BLaER1 (cell line): ENCODE data around the gene SLCO4A1.

ENCODE experiments used
- H3K27ac ChIP-seq: shearing (Covaris generic); formaldehyde crosslinking; 2 replicates; pipeline ENCODE4 v1.8.1; 2022
- H3K27me3 ChIP-seq: shearing (Covaris generic); formaldehyde crosslinking; 2 replicates; pipeline ENCODE4 v1.8.1; 2022
- H3K36me3 ChIP-seq: shearing (Covaris generic); formaldehyde crosslinking; 2 replicates; pipeline ENCODE4 v1.8.1; 2022
- H3K4me1 ChIP-seq: shearing (Covaris generic); formaldehyde crosslinking; 2 replicates; pipeline ENCODE4 v1.8.1; 2022
- H3K4me2 ChIP-seq: shearing (Covaris generic); formaldehyde crosslinking; 2 replicates; pipeline ENCODE4 v1.8.1; 2022
- H3K4me3 ChIP-seq: shearing (Covaris generic); formaldehyde crosslinking; 2 replicates; pipeline ENCODE4 v1.8.1; 2022
- H3K9ac ChIP-seq: shearing (Covaris generic); formaldehyde crosslinking; 2 replicates; pipeline ENCODE4 v1.8.1; 2022
- H3K9me3 ChIP-seq: shearing (Covaris generic); formaldehyde crosslinking; 2 replicates; pipeline ENCODE4 v1.8.1; 2022
- H4K20me1 ChIP-seq: shearing (Covaris generic); formaldehyde crosslinking; 2 replicates; pipeline ENCODE4 v1.8.1; 2022
- Cebpa-rat ChIP-seq: shearing (Covaris generic); IDR thresholded peaks from 2 replicates; pipeline ENCODE4 v1.8.1; 2022

SLCO4A1 gene

GRCh38 chr20:62606016-62606415, 36.3 kb upstream of the SLCO4A1 start:
- no peaks in the 10 kb centered on the region for H3K36me3 ChIP-seq
- no peak for TF ChIP-seq Cebpa-rat
- H3K9ac ChIP-seq: peak overlapping the region; percentile 51; the same call in 1 of the 2 replicates
- no peaks in the 10 kb centered on the region for H3K27me3 ChIP-seq
- peak overlapping the region; percentile 99 for H3K4me2 ChIP-seq
- no peaks in the 10 kb centered on the region for H4K20me1 ChIP-seq
- peak overlapping the region; percentile 77 for H3K27ac ChIP-seq
- H3K4me1 ChIP-seq: peaks cover 88% of the 10 kb centered on the region
- H3K9me3 ChIP-seq: peaks cover 5% of the 10 kb centered on the region
- H3K4me3 ChIP-seq: no peak overlapping the region

- Histone ChIP-seq H3K4me3 (peak overlapping the region; percentile 35), H4K20me1 (no peaks in the 10 kb centered on the region), H3K9me3 (peaks cover 5% of the 10 kb centered on the region), H3K27ac (peak overlapping the region; percentile 77), H3K36me3 (no peaks in the 10 kb centered on the region), H3K9ac (peak overlapping the region; percentile 51), H3K4me1 (peaks cover 82% of the 10 kb centered on the region), H3K4me2 (peak overlapping the region; percentile 99), H3K27me3 (no peaks in the 10 kb centered on the region)
- TF ChIP-seq Cebpa-rat: no peak
These were observed 35.6 kb upstream of the SLCO4A1 start for GRCh38 chr20:62606551-62607201.

GRCh38 chr20:62607366-62608217, 34.7 kb upstream of the SLCO4A1 start:
- Histone ChIP-seq H3K27ac (peak overlapping the region; percentile 77; the same call in 1 of the 2 replicates), H3K9ac (no peak overlapping the region), H3K27me3 (no peaks in the 10 kb centered on the region), H3K9me3 (peaks cover 5% of the 10 kb centered on the region), H3K4me2 (peak overlapping the region; percentile 99), H4K20me1 (no peaks in the 10 kb centered on the region), H3K4me3 (no peak overlapping the region), H3K4me1 (peaks cover 73% of the 10 kb centered on the region), H3K36me3 (no peaks in the 10 kb centered on the region)
- no peak for TF ChIP-seq Cebpa-rat

GRCh38 chr20:62608218-62608565, 34.1 kb upstream of the SLCO4A1 start:
- H3K4me2 ChIP-seq: peak overlapping the region; percentile 99
- peaks cover 5% of the 10 kb centered on the region for H3K9me3 ChIP-seq
- no peaks in the 10 kb centered on the region for H3K36me3 ChIP-seq
- H3K27ac ChIP-seq: peak overlapping the region; percentile 77; the same call in 1 of the 2 replicates
- no peak overlapping the region for H3K9ac ChIP-seq
- peaks cover 67% of the 10 kb centered on the region for H3K4me1 ChIP-seq
- no peak overlapping the region for H3K4me3 ChIP-seq
- H3K27me3 ChIP-seq: no peaks in the 10 kb centered on the region
- TF ChIP-seq Cebpa-rat: no peak
- H4K20me1 ChIP-seq: no peaks in the 10 kb centered on the region

GRCh38 chr20:62609279-62609720, 33.0 kb upstream of the SLCO4A1 start:
- Histone ChIP-seq H3K4me1 (peaks cover 60% of the 10 kb centered on the region), H3K4me2 (peak overlapping the region; percentile 10; the same call in 1 of the 2 replicates), H3K9me3 (peaks cover 5% of the 10 kb centered on the region), H4K20me1 (no peaks in the 10 kb centered on the region), H3K4me3 (no peak overlapping the region), H3K27me3 (no peaks in the 10 kb centered on the region), H3K9ac (no peak overlapping the region), H3K27ac (no peak overlapping the region), H3K36me3 (no peaks in the 10 kb centered on the region)
- TF ChIP-seq Cebpa-rat: no peak

GRCh38 chr20:62609811-62610757, 32.2 kb upstream of the SLCO4A1 start:
- no peak for TF ChIP-seq Cebpa-rat

GRCh38 chr20:62611012-62611411, 31.3 kb upstream of the SLCO4A1 start:
- H3K36me3 ChIP-seq: no peaks in the 10 kb centered on the region
- no peak overlapping the region for H3K27ac ChIP-seq
- no peak for TF ChIP-seq Cebpa-rat
- no peak overlapping the region for H3K4me3 ChIP-seq
- no peaks in the 10 kb centered on the region for H3K27me3 ChIP-seq
- peaks cover 5% of the 10 kb centered on the region for H3K9me3 ChIP-seq
- H3K9ac ChIP-seq: no peak overlapping the region
- no peaks in the 10 kb centered on the region for H4K20me1 ChIP-seq
- no peak overlapping the region for H3K4me2 ChIP-seq
- peaks cover 50% of the 10 kb centered on the region for H3K4me1 ChIP-seq

More at GRCh38 chr20:62609811-62610757, 32.2 kb upstream of the SLCO4A1 start:
- Histone ChIP-seq H3K9ac (no peak overlapping the region), H3K4me3 (no peak overlapping the region), H3K27me3 (no peaks in the 10 kb centered on the region), H4K20me1 (no peaks in the 10 kb centered on the region), H3K4me2 (peak overlapping the region; percentile 10; the same call in 1 of the 2 replicates), H3K36me3 (no peaks in the 10 kb centered on the region), H3K27ac (no peak overlapping the region), H3K9me3 (peaks cover 5% of the 10 kb centered on the region), H3K4me1 (peaks cover 53% of the 10 kb centered on the region)

GRCh38 chr20:62611819-62612218, 30.5 kb upstream of the SLCO4A1 start:
- Histone ChIP-seq H3K27me3 (no peaks in the 10 kb centered on the region), H3K36me3 (no peaks in the 10 kb centered on the region), H3K9ac (no peak overlapping the region), H4K20me1 (no peaks in the 10 kb centered on the region), H3K4me2 (no peak overlapping the region), H3K27ac (no peak overlapping the region), H3K9me3 (peaks cover 5% of the 10 kb centered on the region), H3K4me1 (peaks cover 50% of the 10 kb centered on the region), H3K4me3 (no peak overlapping the region)
- no peak for TF ChIP-seq Cebpa-rat
